Measurements from ENCODE around the gene MCEMP1.
A peak's percentile ranks its signal among the peaks of the same experiment; 100 is the strongest.

The MCEMP1 gene

DNA sequence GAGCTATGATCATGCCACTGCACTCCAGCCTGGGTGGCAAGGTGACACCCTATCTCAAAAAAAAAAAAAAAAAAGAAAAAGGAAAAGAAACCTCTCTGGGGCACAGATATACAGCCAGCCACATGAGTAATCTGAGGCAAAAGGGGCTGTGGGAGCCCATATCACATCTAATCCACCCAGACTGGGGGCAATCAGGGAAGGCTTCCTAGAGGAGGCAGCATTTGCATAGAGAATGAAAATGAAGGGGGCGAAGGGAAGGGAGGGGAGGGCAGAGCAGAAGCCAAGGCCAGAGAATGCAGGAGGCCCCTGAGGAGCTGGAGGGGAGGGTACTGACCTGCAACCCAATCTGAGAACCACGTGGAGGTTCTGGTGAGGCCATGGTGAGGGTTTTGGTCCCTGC, 26.7 kb upstream of the MCEMP1 start:
- TF ChIP-seq, protein P1, sequence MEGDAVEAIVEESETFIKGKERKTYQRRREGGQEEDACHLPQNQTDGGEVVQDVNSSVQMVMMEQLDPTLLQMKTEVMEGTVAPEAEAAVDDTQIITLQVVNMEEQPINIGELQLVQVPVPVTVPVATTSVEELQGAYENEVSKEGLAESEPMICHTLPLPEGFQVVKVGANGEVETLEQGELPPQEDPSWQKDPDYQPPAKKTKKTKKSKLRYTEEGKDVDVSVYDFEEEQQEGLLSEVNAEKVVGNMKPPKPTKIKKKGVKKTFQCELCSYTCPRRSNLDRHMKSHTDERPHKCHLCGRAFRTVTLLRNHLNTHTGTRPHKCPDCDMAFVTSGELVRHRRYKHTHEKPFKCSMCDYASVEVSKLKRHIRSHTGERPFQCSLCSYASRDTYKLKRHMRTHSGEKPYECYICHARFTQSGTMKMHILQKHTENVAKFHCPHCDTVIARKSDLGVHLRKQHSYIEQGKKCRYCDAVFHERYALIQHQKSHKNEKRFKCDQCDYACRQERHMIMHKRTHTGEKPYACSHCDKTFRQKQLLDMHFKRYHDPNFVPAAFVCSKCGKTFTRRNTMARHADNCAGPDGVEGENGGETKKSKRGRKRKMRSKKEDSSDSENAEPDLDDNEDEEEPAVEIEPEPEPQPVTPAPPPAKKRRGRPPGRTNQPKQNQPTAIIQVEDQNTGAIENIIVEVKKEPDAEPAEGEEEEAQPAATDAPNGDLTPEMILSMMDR (IDR thresholded peaks at IDR 0.05; ENCODE audit: control insufficient read depth, insufficient read depth, low read depth, low read length, missing control alignments): no peak
- no peak for DNase-seq (ENCODE audit: low read depth)
- H3K4me3 ChIP-seq (ENCODE audit: control insufficient read depth, low read depth, low read length): no peak overlapping the region

DNA sequence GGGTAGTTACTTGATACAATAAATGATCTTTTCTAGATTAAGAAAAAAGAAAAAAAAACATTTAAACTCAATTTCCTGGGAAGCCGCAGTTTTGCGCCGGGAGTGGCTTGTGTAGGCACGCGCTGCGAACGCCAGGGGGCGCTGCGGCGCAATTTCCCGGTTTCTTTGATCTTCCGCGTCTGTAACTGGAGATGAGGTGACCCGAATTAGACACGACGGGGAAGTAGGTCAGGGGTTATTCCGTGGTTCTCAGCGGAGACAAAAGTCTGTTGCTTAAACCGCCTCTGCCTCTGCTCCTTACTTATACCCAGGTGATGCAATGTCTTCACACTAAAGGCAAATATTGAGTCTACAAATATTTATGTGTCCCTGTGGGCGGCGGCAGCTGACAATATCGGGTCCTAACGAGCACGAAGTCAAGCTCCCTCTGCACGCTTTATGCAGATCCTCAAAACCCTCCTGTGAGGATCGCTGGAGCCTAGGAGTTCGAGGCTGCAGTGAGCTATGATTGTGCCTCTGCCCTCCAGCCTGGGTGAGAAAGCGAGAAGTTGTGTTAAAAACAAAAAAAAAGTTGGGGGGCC, 24.7 kb upstream of the MCEMP1 start:
- peak overlapping the region; percentile 3; the same call in 1 of the 2 replicates for H3K4me3 ChIP-seq (ENCODE audit: control insufficient read depth, low read depth, low read length)
- TF ChIP-seq, protein P1 (IDR thresholded peaks at IDR 0.05; ENCODE audit: control insufficient read depth, insufficient read depth, low read depth, low read length, missing control alignments): peak; percentile 96
- DNase-seq (ENCODE audit: low read depth): no peak

DNA sequence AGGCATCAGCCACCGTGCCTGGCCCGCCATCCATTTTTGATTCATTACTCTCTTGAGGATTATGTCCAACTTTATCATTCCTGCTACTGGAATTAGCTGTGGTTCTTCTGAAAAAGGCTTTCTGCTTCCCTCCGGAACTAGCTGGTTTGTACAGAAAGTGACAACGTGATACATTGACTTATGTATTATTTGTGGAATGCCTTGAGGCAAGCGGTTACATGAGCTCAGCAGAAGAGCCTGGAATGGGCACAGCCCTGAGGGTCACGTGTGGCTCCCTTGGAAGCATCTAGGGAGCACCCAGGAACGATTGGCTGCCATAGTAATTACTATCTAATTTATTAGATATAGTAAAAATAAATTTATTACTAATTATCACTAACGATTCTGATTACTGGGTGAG, 22.5 kb upstream of the MCEMP1 start:
- H3K4me3 ChIP-seq (ENCODE audit: control insufficient read depth, low read depth, low read length): no peak overlapping the region

DNA sequence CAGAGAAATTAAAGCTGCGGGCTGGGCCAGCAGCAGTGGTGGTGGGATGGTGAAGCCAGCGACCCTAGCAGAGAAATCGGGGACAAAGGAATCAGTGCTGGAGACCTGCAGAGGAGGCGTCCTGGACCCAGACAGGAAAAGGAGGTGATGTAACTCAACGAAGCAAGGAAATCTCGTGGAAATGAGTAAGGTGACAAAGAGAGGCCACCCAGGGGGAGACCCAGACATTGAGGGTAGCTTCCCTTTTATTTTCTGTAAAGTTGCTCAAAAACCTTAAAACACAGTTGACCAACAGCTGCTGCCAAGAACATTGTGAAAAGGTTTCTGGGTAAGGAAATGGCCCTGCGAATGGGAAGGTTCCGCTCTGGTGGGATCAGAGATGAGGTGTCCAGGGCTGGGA, 21.3 kb upstream of the MCEMP1 start:
- no peak for DNase-seq (ENCODE audit: low read depth)
- TF ChIP-seq, protein P1 (IDR thresholded peaks at IDR 0.05; ENCODE audit: control insufficient read depth, insufficient read depth, low read depth, low read length, missing control alignments): no peak

More for the DNA sequence above, 22.5 kb upstream of the MCEMP1 start:
- TF ChIP-seq, protein P1 (IDR thresholded peaks at IDR 0.05; ENCODE audit: control insufficient read depth, insufficient read depth, low read depth, low read length, missing control alignments): no peak
- DNase-seq (ENCODE audit: low read depth): no peak

DNA sequence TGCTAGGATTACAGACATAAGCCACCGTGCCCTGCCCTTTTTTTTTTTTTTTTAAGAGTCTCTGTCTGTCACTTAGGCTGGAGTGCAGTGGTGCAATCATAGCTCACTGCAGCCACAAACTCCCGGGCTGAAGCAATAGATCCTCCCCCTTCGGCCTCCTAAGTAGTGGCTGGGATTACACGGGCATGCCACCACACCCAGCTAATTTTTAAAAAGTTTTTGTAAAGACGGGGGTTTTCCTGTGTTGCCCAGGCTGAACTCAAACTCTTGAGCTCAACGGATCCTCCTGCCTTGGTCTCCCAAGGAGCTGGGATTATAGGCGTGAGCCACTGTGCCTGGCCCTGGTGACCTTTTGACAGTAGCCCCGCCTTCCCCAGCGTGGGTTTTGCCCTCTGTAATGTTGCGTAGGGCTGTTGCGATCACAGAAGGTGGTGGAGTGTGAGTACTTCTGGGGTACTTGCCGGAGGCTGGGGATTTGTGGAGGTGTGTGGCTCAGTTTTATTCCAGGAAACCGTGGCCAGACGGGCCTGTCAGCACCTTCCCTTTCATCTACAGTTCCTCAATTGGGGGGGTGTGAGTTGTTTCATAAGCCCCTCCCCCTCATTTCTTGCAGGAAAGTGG, 19.6 kb upstream of the MCEMP1 start:
- no peak overlapping the region for H3K4me3 ChIP-seq (ENCODE audit: control insufficient read depth, low read depth, low read length)
- TF ChIP-seq, protein P1 (IDR thresholded peaks at IDR 0.05; ENCODE audit: control insufficient read depth, insufficient read depth, low read depth, low read length, missing control alignments): no peak
- DNase-seq (ENCODE audit: low read depth): no peak

More for the DNA sequence above, 21.3 kb upstream of the MCEMP1 start:
- H3K4me3 ChIP-seq (ENCODE audit: control insufficient read depth, low read depth, low read length): no peak overlapping the region

DNA sequence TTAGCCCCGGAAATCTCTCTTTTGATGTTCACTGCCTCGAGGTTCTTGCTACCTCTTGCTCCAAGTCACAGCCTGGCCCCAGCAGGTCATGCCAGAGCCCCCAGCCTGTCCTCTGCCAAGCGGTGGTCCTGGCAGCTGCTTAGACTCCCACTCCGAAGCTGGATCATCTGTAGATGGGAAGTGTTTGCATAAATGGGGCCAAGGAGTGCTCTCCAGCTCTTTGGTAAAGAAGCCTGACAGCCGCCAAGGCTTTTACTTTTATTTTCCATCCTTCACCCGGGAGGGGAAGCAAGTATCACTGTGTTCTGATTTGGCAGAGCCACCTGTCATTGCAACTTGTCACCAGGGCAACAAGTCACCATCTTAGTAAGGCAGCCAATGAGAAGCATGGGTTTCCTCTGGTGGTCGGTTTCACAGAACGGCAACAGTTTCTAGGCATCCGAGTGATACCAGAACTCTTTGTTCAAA, 18.6 kb upstream of the MCEMP1 start:
- TF ChIP-seq, protein P1 (IDR thresholded peaks at IDR 0.05; ENCODE audit: control insufficient read depth, insufficient read depth, low read depth, low read length, missing control alignments): no peak

More for the DNA sequence above, 18.6 kb upstream of the MCEMP1 start:
- no peak for DNase-seq (ENCODE audit: low read depth)
- no peak overlapping the region for H3K4me3 ChIP-seq (ENCODE audit: control insufficient read depth, low read depth, low read length)
